ENCODE data around the gene CNTFR.

The CNTFR gene

GRCh38 chr9:34588671-34589635 is 571 bp downstream of the CNTFR start:
- DNase-seq: no peak

- no peak for DNase-seq
Measured at GRCh38 chr9:34587271-34587670, 2.3 kb downstream of the CNTFR start.

GRCh38 chr9:34585946-34586669 is 3.4 kb downstream of the CNTFR start:
- DNase-seq: no peak

- DNase-seq: no peak
Measured at GRCh38 chr9:34584970-34585369, 4.6 kb downstream of the CNTFR start.

GRCh38 chr9:34582787-34583186 is 6.7 kb downstream of the CNTFR start:
- DNase-seq: no peak

GRCh38 chr9:34581318-34581717 is 8.2 kb downstream of the CNTFR start:
- DNase-seq: no peak

- no peak for DNase-seq
Measured at GRCh38 chr9:34580358-34580757, 9.2 kb downstream of the CNTFR start.

- no peak for DNase-seq
Measured at GRCh38 chr9:34579808-34580163, 9.7 kb downstream of the CNTFR start.

- no peak for DNase-seq
Measured at GRCh38 chr9:34579104-34579807, 10.3 kb downstream of the CNTFR start.

- peak; percentile 38 to 55 (median 43) for DNase-seq
Measured at GRCh38 chr9:34578241-34579103, 11.1 kb downstream of the CNTFR start.

- DNase-seq: no peak
Measured at GRCh38 chr9:34577400-34578240, 11.9 kb downstream of the CNTFR start.

- no peak for DNase-seq
Measured at GRCh38 chr9:34576597-34577399, 12.7 kb downstream of the CNTFR start.

- DNase-seq: no peak
Measured at GRCh38 chr9:34575862-34576596, 13.5 kb downstream of the CNTFR start.

- no peak for DNase-seq
Measured at GRCh38 chr9:34575241-34575640, 14.3 kb downstream of the CNTFR start.

- no peak for DNase-seq
Measured at GRCh38 chr9:34574571-34574970, 15.0 kb downstream of the CNTFR start.

- no peak for DNase-seq
Measured at GRCh38 chr9:34573599-34574325, 15.8 kb downstream of the CNTFR start.

- peak; percentile 13 to 49 (median 13) for DNase-seq
Measured at GRCh38 chr9:34572628-34573027, 16.9 kb downstream of the CNTFR start.

GRCh38 chr9:34572092-34572491 is 17.4 kb downstream of the CNTFR start:
- DNase-seq: peak; percentile 59 to 80 (median 61)

- no peak for DNase-seq
Measured at GRCh38 chr9:34571481-34571810, 18.1 kb downstream of the CNTFR start.

Measured in suppressor macrophage treated with lipopolysaccharide for 1 hour (primary cell).